HG03460 (cell line): ENCODE measurements around the gene APLP2.
"Not testable (repeated sequence)": the region's sequence is repeated elsewhere in the genome, so short reads cannot be mapped to it uniquely, and the experiment has no call there.

ENCODE experiments used
- ATAC-seq: cut with Tn5 transposase; IDR thresholded peaks from one replicate; pipeline ENCODE4 v1.9.1; 2021; ENCODE audit not compliant: unreplicated experiment

APLP2 gene

GRCh38 chr11:130088919-130089673 is 19.4 kb downstream of the APLP2 start:
- no peak for ATAC-seq

- no peak for ATAC-seq
These were observed 20.0 kb downstream of the APLP2 start for GRCh38 chr11:130089674-130090073.

GRCh38 chr11:130090517-130090916 is 20.8 kb downstream of the APLP2 start:
- ATAC-seq, result not testable (repeated sequence)

- ATAC-seq, result not testable (repeated sequence)
These were observed 21.5 kb downstream of the APLP2 start for GRCh38 chr11:130091169-130091568.

- ATAC-seq, result no peak
These were observed 23.0 kb downstream of the APLP2 start for GRCh38 chr11:130092661-130093060.

- no peak for ATAC-seq
These were observed 24.9 kb downstream of the APLP2 start for GRCh38 chr11:130094614-130095013.

GRCh38 chr11:130095326-130095725 is 25.6 kb downstream of the APLP2 start:
- no peak for ATAC-seq

- ATAC-seq, result no peak
These were observed 26.3 kb downstream of the APLP2 start for GRCh38 chr11:130096042-130096441.

- ATAC-seq, result no peak
These were observed 27.1 kb downstream of the APLP2 start for GRCh38 chr11:130096823-130097222.

GRCh38 chr11:130097285-130097684 is 27.6 kb downstream of the APLP2 start:
- ATAC-seq, result no peak

- ATAC-seq, result no peak
These were observed 29.7 kb downstream of the APLP2 start for GRCh38 chr11:130099356-130099755.

GRCh38 chr11:130100381-130101095 is 30.8 kb downstream of the APLP2 start:
- no peak for ATAC-seq

- ATAC-seq, result no peak
These were observed 32.0 kb downstream of the APLP2 start for GRCh38 chr11:130101661-130102060.

- no peak for ATAC-seq
These were observed 32.9 kb downstream of the APLP2 start for GRCh38 chr11:130102301-130103249.

- ATAC-seq, result no peak
These were observed 33.7 kb downstream of the APLP2 start for GRCh38 chr11:130103296-130103814.

GRCh38 chr11:130106381-130106780 is 36.7 kb downstream of the APLP2 start:
- ATAC-seq, result no peak

GRCh38 chr11:130108671-130109070 is 39.0 kb downstream of the APLP2 start:
- ATAC-seq, result not testable (repeated sequence)

GRCh38 chr11:130109386-130109785 is 39.7 kb downstream of the APLP2 start:
- ATAC-seq, result no peak

- ATAC-seq, result no peak
These were observed 40.8 kb downstream of the APLP2 start for GRCh38 chr11:130110339-130111108.
